Measurements from ENCODE around the gene ZNF638.

GRCh38 chr2:71340176-71340575, 8.6 kb downstream of the ZNF638 start:
- TF ChIP-seq POLR2A (IDR thresholded peaks at IDR 0.05; ENCODE audit: low read depth, low read length), result no peak
- no peak for TF ChIP-seq TAF1 (IDR thresholded peaks at IDR 0.05; ENCODE audit: borderline replicate concordance, low read depth, low read length)
- TF ChIP-seq POLR2AphosphoS5 (IDR thresholded peaks at IDR 0.05; ENCODE audit: low read length), result no peak
- no peak for TF ChIP-seq SMAD1 (IDR thresholded peaks at IDR 0.05; ENCODE audit: low read depth, partially characterized antibody)
- no peak for TF ChIP-seq CTCF (IDR thresholded peaks at IDR 0.05 in 2 of 3, conservative IDR thresholded peaks at IDR 0.05 in 1 of 3; ENCODE audit: control insufficient read depth in 2 of 3, extremely low read depth in 1 of 3, insufficient read depth in 1 of 3, low read depth in 3 of 3, low read length in 3 of 3)
- TF ChIP-seq CHD2 (IDR thresholded peaks at IDR 0.05; ENCODE audit: borderline replicate concordance, low read depth, low read length), result no peak

Measured in GM12878 (cell line).